OCI-LY3 (cell line): Measurements from ENCODE around the gene RPA1.

Source experiments
- EZH2phosphoT487 ChIP-seq: fragments of 200-600 bp; shearing (Covaris generic); IDR thresholded peaks from 2 replicates; pipeline ENCODE4 v1.6.1; 2018; ENCODE audit warnings: antibody characterized with exemption, mixed run types, low read depth
- TF ChIP-seq, protein P1 (sequence below): fragments of 200-600, 300-600 bp; sonication (generic); IDR thresholded peaks from 2 replicates; pipeline ENCODE4 v1.5.1; 2014; ENCODE audit warnings: antibody characterized with exemption, low read length, low read depth

DNA sequence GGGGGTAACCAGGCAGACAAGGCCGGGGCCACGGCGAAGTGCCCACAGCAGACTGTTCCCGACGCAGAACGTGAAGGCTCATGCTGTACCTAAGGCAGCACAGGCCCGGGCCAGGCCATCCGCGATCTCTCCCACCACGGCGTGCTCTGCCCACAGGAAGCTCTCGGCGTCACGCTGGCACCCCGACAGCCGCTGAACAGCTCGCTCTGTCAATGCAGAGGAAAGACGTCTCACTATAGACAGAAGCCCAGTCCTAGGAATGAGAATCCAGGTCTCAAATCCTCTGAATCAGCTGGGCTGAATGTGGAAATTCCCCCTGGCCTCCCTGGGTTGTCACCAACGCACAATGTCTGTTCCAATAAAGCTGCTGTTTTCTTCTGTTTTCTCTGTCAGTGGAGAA is 46.5 kb upstream of the RPA1 start:
- TF ChIP-seq, protein P1, sequence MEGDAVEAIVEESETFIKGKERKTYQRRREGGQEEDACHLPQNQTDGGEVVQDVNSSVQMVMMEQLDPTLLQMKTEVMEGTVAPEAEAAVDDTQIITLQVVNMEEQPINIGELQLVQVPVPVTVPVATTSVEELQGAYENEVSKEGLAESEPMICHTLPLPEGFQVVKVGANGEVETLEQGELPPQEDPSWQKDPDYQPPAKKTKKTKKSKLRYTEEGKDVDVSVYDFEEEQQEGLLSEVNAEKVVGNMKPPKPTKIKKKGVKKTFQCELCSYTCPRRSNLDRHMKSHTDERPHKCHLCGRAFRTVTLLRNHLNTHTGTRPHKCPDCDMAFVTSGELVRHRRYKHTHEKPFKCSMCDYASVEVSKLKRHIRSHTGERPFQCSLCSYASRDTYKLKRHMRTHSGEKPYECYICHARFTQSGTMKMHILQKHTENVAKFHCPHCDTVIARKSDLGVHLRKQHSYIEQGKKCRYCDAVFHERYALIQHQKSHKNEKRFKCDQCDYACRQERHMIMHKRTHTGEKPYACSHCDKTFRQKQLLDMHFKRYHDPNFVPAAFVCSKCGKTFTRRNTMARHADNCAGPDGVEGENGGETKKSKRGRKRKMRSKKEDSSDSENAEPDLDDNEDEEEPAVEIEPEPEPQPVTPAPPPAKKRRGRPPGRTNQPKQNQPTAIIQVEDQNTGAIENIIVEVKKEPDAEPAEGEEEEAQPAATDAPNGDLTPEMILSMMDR, result no peak
- TF ChIP-seq EZH2phosphoT487, result no peak
